Stimulated activated CD8-positive, alpha-beta memory T cell treated with anti-CD3 and anti-CD28 coated beads, Interleukin-4, amount 100 ng/mL, for 24 hours (primary cell): Measurements from ENCODE around the gene MACROD2.
"Not testable (repeated sequence)": the region's sequence is repeated elsewhere in the genome, so short reads cannot be mapped to it uniquely, and the experiment has no call there.

ENCODE experiments used
- DNase-seq: peaks from one replicate; pipeline ENCODE4 v3.0.0-alpha.2; 2020; ENCODE audit warnings: low read depth

The MACROD2 gene

DNA sequence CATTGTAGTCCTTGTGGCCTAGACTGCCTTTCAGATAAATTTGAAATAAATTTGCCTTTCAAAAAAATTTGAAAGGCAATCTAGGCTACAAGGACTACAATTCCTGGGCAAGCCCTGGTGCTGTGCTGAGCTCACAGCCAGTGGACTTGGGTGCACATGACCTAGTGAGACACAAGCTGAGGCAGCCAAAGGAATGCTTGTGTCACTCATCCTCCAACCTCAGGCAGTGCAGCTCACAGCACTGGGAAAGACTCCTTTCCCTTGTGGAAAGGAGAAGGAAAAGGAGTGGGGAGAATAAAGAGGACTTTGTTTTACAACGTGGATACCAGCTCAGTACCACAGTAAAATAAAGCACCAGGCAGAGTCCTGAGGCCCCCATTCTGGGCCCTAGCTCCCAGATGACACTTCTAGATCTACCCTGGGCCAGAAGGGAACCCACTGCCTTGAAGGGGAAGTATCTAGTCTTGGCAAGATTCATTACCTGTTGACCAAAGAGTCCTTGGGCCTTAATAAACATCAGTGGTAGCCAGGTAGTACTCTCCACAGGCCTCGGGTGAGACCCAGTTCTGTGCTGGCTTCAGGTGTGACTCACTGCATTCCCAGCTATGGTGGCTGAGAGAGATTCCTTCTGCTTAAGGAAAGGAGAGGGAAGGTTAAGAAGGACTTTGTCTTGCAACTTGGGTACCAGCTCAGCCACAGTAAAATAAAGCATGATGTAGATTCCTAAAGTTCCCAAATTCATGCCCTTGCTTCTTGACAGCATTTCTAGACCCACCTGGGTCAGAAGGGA, 1001.8 kb downstream of the MACROD2 start:
- no peak for DNase-seq

- no peak for DNase-seq
Measured at GRCh38 chr20:14997791-14998190, 1002.5 kb downstream of the MACROD2 start.

DNA sequence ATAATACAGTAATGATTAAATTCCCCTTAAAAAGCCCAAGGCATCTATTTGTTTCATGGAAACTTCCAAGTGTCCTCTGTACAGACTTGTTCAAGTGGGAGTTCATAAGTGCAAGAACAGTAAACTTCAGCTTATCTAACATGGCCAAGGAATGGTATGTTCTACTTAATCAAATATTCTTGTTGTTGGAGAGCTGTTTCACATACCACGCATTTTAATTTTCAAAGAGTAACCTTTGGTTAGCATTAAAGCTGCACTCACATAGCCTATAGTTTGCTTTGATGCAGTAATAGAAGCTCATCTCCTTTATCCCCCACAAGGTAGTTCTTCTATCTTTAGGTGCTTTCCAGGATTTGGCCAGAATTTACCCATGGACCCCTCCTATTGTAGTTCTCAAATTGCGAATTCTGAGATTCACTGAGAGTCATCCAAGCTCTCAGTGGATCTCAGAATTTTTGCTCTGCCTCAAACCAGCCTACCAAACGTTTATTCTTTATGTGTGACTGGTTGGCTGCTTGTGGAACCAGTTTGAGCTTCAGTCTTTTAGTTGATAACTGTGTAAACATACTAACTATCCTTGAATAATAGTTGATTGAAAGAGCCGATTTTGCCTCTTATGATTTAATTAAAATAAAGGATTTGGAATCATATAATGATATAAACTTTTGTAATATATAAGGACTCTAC, 1010.1 kb downstream of the MACROD2 start:
- no peak for DNase-seq

DNA sequence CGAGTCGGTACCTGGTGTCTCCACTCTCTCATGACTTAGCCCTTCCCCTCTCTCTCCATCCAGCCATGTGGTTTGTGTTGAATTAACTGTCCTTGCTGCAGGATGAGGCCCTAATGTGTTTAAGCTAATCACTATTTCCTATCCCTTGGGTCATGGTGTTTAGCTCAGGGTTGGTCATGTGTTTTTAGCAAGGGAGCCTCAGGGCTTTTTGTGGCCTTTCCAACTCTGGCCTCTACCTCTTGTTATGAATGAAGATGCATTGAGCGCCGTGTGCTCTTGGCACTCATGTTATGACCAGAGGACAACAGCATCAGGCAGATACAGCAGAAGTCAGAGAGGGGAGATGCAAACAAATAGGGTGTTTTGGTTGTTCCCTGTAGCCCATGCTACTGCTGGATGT, 1016.3 kb downstream of the MACROD2 start:
- DNase-seq, result no peak

- no peak for DNase-seq
Measured at GRCh38 chr20:15012566-15012965, 1017.2 kb downstream of the MACROD2 start.

DNA sequence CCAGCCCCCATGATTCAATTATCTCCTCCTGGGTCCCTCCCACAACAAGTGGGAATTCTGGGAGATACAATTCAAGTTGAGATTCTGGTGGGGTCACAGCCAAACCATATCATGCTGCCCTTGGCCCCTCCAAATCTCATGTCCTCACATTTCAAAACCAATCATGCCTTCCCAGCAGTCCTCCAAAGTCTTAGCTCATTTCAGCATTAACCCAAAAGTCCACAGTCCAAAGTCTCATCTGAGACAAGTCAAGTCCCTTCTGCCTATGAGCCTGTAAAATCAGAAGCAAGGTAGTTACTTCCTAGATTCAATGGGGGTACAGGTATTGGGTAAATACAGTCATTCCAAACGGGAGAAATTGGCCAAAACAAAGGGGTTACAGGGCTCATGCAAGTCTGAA, 1021.6 kb downstream of the MACROD2 start:
- not testable (repeated sequence) for DNase-seq

DNA sequence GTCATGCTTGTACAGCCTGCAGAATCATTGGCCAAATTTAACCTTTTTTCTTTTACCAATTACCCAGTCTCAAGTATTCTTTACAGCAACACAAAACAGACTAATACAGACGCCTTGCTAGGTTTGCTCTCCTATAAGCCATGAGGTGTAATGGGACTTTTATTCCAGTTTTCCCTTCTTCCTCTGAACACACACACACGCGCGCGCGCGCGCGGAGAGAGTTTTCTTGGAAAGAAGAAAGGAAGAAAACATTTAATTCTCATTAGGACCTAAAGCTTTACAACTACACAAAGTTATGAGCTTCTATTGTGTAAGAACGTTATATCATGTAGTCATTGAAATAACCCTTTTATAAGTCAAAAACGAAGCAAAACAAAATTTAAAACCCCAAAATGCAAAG, 1023.6 kb downstream of the MACROD2 start:
- no peak for DNase-seq

- DNase-seq, result no peak
Measured at GRCh38 chr20:15020845-15021244, 1025.5 kb downstream of the MACROD2 start.

GRCh38 chr20:15022921-15023320, 1027.6 kb downstream of the MACROD2 start:
- DNase-seq, result no peak

- no peak for DNase-seq
Measured at GRCh38 chr20:15026759-15027158, 1031.4 kb downstream of the MACROD2 start.

DNA sequence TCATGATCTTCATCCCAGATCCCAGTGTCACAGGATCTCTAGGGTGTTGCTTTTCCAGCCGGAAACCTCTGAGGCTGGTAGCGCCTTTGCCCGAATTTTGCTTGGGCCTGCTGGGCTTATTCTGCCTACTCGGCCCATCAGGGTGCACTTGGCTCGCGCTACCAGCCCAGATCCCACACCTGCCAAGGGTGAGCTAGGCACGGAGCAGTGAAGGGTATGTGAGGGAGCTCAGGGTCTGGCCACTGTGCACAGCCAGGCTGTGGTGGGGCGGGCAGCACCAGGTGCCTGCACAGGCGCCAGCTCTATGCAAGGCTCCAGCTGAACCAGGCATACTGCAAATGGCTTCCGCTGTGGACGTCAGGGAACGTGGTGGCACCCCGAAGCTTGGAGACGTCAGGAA, 1035.5 kb downstream of the MACROD2 start:
- no peak for DNase-seq

GRCh38 chr20:15031546-15032351, 1036.4 kb downstream of the MACROD2 start:
- DNase-seq, result no peak

GRCh38 chr20:15032352-15032622, 1037.0 kb downstream of the MACROD2 start:
- DNase-seq, result no peak

- DNase-seq, result no peak
Measured at GRCh38 chr20:15033269-15033668, 1038.0 kb downstream of the MACROD2 start.

DNA sequence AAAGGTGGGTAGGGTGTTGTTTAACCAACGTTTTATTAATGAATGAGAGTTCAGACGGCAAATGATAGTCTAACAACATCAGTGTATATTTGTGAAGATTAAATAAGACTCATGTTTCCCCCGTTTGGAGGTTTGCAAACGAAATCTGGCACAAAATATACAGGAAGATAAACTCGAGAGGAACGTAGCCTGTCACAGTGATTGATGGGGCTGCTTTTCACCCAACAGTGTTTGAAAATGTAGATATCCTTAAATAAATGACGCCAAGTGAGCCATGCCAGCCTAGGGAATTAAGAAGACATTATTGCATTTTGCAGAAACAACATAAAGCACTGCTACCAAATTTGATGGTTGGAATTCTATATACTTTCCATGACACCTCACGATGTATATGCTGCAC, 1038.6 kb downstream of the MACROD2 start:
- DNase-seq, result no peak

GRCh38 chr20:15036948-15037347, 1041.6 kb downstream of the MACROD2 start:
- no peak for DNase-seq

DNA sequence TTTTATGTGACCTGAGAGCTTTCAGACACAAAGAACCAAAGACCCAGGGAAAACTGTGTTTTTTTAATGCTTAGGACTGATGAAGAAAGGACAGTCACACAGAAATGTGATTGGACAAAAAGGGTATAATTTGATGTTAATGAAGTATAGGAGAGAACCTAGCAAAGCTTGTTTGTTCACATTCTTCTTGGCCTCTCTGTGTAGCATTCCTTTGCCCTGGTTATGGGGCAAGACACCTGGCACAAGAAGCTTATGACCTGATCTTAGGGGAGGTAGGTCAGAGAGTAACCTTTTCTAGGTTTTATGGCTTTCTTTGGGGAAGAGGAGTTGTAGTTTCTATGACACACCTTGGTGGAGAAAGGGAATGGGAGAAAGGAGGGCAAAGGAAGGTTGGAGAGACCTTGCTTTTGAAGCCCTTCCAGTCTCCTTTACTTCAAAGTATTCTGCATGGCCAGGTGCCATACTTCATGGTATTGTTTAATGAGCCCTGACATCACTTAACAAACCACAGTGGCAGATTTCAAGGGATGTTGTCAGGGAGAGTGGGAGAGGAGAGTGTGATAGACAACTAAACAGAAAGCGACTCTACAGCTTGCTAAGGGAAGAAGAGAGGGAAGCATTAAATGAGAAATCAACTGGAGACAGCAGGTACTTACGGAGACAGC, 1043.9 kb downstream of the MACROD2 start:
- no peak for DNase-seq

- no peak for DNase-seq
Measured at GRCh38 chr20:15042723-15043122, 1047.4 kb downstream of the MACROD2 start.

DNA sequence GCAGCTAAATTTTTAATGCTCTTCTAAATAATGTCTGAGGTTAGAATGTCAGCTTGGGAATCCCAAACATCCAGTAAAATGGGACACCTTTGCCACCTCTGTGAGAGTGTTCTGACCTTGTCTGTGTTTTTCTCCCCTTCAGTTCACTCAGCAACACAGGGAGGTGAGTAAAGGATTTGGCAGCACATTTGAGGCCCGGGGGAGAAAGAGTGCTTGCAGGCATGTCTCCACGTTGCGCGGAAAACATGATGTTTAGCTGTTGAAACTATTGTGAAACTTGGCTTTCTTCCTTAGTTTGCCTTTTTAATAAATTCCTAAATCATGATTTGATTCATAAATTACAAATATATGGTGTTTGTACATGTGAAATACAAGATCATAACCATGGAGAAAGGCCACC, 1049.9 kb downstream of the MACROD2 start:
- DNase-seq, result no peak

- no peak for DNase-seq
Measured at GRCh38 chr20:15047042-15047441, 1051.7 kb downstream of the MACROD2 start.

DNA sequence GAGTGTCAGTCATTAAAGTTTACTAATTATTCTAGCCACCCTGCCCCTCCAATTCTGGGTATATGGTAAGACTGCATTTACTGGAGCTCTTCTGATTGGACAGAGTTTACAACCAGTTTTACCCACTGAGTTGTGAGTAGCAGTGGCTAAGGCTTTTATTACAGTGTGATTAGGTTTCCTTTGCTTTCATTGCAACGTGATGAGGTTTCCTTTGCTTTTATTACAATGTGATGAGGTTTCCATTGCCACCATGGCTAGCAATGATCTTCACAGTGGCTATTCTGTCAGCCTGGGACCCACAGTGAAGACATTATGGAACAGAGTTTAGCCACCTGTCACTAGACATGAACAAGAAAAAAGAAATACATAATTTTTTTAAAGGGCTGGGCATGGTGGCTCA, 1052.3 kb downstream of the MACROD2 start:
- no peak for DNase-seq

GRCh38 chr20:15056246-15056645, 1060.9 kb downstream of the MACROD2 start:
- DNase-seq, result no peak

- no peak for DNase-seq
Measured at GRCh38 chr20:15058841-15059240, 1063.5 kb downstream of the MACROD2 start.
